ENCODE measurements around the gene RAG1. TPM values are rescaled to one million over a fixed set of nuclear protein-coding genes. Genes with fewer than 3 reads are reported as not detected.

Gene RAG1
- total RNA-seq, 2 donors from 2014 or later: 0.91 to 1.4 TPM

- H3K9me3 ChIP-seq: no peaks in the 10 kb centered on the region
- intact Hi-C loops (cut with DNase I): no loop called here
- H3K4me3 ChIP-seq: no peak overlapping the region
- WGBS: 84% methylated on average over 6 of the region's 6 CpGs
- H3K4me1 ChIP-seq (replicated peaks): no peaks in the 10 kb centered on the region
- TF ChIP-seq CTCF (IDR thresholded peaks at IDR 0.05): no peak
- TF ChIP-seq POLR2AphosphoS5 (IDR thresholded peaks at IDR 0.05): no peak
- no peak for TF ChIP-seq POLR2A (IDR thresholded peaks at IDR 0.05)
- no peak for DNase-seq (ENCODE audit: low spot score)
- no peaks in the 10 kb centered on the region for H3K36me3 ChIP-seq
- no peak overlapping the region for H3K27ac ChIP-seq
- no peaks in the 10 kb centered on the region for H3K27me3 ChIP-seq (replicated peaks; ENCODE audit: insufficient read depth)
Observed at GRCh38 chr11:36605221-36606216, 37.7 kb downstream of the RAG1 start.

- H3K4me1 ChIP-seq (replicated peaks): no peaks in the 10 kb centered on the region
- H3K27ac ChIP-seq: no peak overlapping the region
- H3K36me3 ChIP-seq: no peaks in the 10 kb centered on the region
- no peak for DNase-seq (ENCODE audit: low spot score)
- TF ChIP-seq POLR2A (IDR thresholded peaks at IDR 0.05) (no peak), CTCF (IDR thresholded peaks at IDR 0.05) (no peak), POLR2AphosphoS5 (IDR thresholded peaks at IDR 0.05) (no peak)
- intact Hi-C loops (cut with DNase I): no loop called here
- H3K9me3 ChIP-seq: no peaks in the 10 kb centered on the region
- H3K27me3 ChIP-seq (replicated peaks; ENCODE audit: insufficient read depth): no peaks in the 10 kb centered on the region
- no peak overlapping the region for H3K4me3 ChIP-seq
- 95% methylated on average over 1 of the region's 1 CpG for whole genome bisulfite sequencing
Observed at GRCh38 chr11:36608491-36609199, 40.8 kb downstream of the RAG1 start.

GRCh38 chr11:36609383-36609782 lies 41.6 kb downstream of the RAG1 start:
- intact Hi-C loops (cut with DNase I): no loop called here
- no peak overlapping the region for H3K27ac ChIP-seq
- no peak for DNase-seq (ENCODE audit: low spot score)
- H3K36me3 ChIP-seq: no peaks in the 10 kb centered on the region
- 67% methylated on average over 2 of the region's 2 CpGs for WGBS
- no peak for TF ChIP-seq POLR2AphosphoS5 (IDR thresholded peaks at IDR 0.05)
- TF ChIP-seq CTCF (IDR thresholded peaks at IDR 0.05): no peak
- TF ChIP-seq POLR2A (IDR thresholded peaks at IDR 0.05): no peak
- H3K4me1 ChIP-seq (replicated peaks): no peaks in the 10 kb centered on the region
- H3K27me3 ChIP-seq (replicated peaks; ENCODE audit: insufficient read depth): no peaks in the 10 kb centered on the region
- H3K9me3 ChIP-seq: no peaks in the 10 kb centered on the region
- H3K4me3 ChIP-seq: no peak overlapping the region

GRCh38 chr11:36615826-36616225 lies 48.0 kb downstream of the RAG1 start:
- DNase-seq (ENCODE audit: low spot score): no peak
- intact Hi-C loops (cut with DNase I): no loop called here
- Histone ChIP-seq H3K4me3 (no peak overlapping the region), H3K27me3 (replicated peaks; ENCODE audit: insufficient read depth) (no peaks in the 10 kb centered on the region), H3K36me3 (no peaks in the 10 kb centered on the region), H3K27ac (no peak overlapping the region), H3K9me3 (no peaks in the 10 kb centered on the region), H3K4me1 (replicated peaks) (no peaks in the 10 kb centered on the region)
- 75% methylated on average over 3 of the region's 3 CpGs for WGBS
- no peak for TF ChIP-seq CTCF (IDR thresholded peaks at IDR 0.05)
- TF ChIP-seq POLR2A (IDR thresholded peaks at IDR 0.05): no peak
- no peak for TF ChIP-seq POLR2AphosphoS5 (IDR thresholded peaks at IDR 0.05)
